ENCODE results near the gene KLK7.

KLK7 gene

DNA sequence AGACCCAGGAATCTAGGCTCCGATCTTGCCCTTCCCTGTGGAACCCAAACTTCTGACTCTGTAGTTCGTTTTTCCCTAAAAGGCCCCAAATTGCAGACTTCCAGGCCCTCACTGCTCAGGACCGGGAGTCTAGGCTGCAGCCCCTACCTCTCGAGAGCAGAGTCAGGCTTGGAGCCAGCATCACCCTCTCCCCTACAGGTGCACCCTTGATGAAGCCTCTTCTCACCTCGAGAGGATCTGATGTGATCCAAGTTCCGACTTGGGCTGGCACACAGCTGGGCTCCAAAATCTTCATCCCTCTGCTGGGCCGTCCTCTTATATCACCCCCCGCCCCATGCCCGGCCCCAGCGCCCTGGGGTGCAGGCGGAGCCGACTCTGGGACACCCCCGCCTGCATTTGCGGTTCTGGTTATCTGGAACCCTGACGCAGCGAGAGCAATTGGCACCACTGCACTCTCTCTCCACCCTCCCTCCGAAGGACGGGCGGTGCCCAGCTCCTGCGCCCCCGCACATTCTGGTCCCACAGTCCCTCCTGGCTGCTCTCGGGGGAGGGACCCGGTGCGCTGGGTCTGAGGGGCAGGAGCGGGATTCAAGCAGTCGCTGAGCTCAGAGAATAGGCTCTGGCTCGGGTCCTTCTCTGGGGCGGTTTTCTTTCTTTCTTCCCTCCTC is at the start of gene KLK7:
TSS of gene KLK7 (minus strand) at position 293 of the 668 bp plus-strand sequence. CDS start 1,518 bp downstream, outside the sequence.
- no peak for DNase-seq (ENCODE audit: low read depth)
- no peak within 1 kb of the TSS for H3K4me3 ChIP-seq (ENCODE audit: low read depth, low read length)
- TF ChIP-seq, protein P1, sequence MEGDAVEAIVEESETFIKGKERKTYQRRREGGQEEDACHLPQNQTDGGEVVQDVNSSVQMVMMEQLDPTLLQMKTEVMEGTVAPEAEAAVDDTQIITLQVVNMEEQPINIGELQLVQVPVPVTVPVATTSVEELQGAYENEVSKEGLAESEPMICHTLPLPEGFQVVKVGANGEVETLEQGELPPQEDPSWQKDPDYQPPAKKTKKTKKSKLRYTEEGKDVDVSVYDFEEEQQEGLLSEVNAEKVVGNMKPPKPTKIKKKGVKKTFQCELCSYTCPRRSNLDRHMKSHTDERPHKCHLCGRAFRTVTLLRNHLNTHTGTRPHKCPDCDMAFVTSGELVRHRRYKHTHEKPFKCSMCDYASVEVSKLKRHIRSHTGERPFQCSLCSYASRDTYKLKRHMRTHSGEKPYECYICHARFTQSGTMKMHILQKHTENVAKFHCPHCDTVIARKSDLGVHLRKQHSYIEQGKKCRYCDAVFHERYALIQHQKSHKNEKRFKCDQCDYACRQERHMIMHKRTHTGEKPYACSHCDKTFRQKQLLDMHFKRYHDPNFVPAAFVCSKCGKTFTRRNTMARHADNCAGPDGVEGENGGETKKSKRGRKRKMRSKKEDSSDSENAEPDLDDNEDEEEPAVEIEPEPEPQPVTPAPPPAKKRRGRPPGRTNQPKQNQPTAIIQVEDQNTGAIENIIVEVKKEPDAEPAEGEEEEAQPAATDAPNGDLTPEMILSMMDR (conservative IDR thresholded peaks at IDR 0.05; ENCODE audit: low read depth, low read length) = no peak

- DNase-seq (ENCODE audit: low read depth) = no peak
- H3K4me3 ChIP-seq (ENCODE audit: low read depth, low read length) = no peak overlapping the region
- TF ChIP-seq, protein P1 (conservative IDR thresholded peaks at IDR 0.05; ENCODE audit: low read depth, low read length) = no peak
These were observed 48.1 kb upstream of the KLK7 start for GRCh38 chr19:51031880-51032225.

DNA sequence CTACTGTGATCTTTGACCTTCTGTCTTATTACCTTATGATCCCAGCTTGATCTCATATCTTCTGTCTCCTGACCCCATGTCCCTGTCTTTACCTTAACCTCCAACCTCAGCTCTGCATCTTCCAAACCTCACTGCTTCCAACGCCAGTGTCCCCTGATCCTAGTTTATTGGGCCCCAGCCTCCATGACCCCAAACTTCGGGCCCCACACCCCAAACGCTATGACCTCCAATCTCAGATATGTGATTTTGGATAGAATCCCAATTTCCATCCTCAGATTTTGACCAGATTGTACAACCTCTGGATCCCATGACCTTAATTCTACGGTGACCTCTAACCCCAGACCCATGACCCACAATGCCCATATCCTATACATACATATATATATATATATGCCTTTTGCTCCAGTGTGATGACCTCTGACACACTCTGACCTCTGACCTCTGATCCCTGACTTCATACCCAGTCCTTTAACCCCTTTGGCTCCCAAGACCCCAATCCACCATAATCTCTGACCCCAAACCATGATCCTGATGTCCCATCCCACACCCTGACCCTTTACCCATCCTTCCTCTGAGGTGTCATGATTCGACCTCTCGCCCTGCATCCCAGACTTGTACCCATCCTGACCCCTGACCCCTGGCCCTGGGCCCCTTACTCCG is 47.6 kb upstream of the KLK7 start:
- no peak overlapping the region for H3K4me3 ChIP-seq (ENCODE audit: low read depth, low read length)
- TF ChIP-seq, protein P1 (conservative IDR thresholded peaks at IDR 0.05; ENCODE audit: low read depth, low read length) = no peak
- DNase-seq (ENCODE audit: low read depth) = no peak

DNA sequence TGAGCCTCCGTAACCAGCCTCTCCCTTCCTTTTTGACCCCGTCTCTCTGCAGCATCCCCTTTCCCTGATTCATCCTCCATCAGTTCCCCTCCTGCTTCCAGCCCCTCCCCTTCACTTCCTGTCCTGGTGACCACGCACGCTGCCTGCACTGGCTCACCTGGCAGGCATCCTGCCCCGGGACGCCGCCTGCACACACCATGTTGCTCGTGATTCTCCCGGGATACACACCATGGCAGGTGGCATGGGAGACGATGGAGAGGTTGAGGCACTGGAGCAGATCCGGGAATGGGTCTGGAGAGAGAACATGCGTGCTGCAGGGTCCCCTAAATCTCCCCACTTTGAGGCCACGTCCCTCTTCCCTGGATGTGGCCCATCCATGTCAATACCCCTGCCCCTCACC is 46.9 kb upstream of the KLK7 start:
- TF ChIP-seq, protein P1 (conservative IDR thresholded peaks at IDR 0.05; ENCODE audit: low read depth, low read length) = no peak
- H3K4me3 ChIP-seq (ENCODE audit: low read depth, low read length) = no peak overlapping the region
- no peak for DNase-seq (ENCODE audit: low read depth)

DNA sequence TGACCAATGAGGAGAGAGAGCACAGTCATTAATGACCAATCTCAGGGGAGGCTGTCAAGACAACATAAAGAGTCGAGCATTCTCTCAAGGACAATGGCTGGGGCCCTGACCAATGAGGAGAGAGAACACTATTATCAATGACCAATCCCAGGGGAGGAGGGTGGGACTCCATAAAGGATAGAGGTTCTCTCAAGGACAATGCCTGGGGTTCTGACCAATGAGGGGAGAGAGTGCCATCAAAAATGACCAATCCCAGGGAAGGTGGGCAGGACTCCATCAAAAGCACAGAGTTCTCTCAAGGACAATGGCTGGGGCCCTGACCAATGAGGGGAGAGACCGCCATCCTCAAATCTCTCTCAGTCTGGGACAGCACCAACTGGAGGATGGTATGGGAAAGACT is 46.0 kb upstream of the KLK7 start:
- H3K4me3 ChIP-seq (ENCODE audit: low read depth, low read length) = no peak overlapping the region
- no peak for DNase-seq (ENCODE audit: low read depth)

DNA sequence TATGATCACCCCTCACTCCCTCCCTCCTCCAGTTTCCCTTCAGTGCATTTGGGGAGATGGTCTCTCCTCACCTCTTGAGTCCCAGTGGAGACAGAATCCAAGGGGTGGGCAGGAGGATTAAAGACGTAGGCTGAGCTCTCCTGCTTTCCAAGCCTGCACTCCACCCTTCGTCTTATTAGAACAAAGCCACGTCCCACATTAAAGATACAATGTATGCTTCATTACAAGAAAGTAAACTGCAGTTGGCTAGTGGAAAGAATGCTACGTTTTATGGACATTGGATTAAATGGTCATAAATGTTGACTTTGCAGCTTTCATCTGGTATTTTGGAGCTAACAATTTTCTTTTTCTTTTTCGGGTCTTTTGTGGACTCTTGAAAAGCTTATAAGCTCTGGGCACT is 44.2 kb upstream of the KLK7 start:
- DNase-seq (ENCODE audit: low read depth) = no peak
- H3K4me3 ChIP-seq (ENCODE audit: low read depth, low read length) = no peak overlapping the region
- TF ChIP-seq, protein P1 (conservative IDR thresholded peaks at IDR 0.05; ENCODE audit: low read depth, low read length) = no peak

More for the DNA sequence above, 46.0 kb upstream of the KLK7 start:
- TF ChIP-seq, protein P1 (conservative IDR thresholded peaks at IDR 0.05; ENCODE audit: low read depth, low read length) = no peak
